ENCODE measurements around the gene NUDT17.

NUDT17 gene

GRCh38 chr1:145805057-145805456, 40.4 kb upstream of the NUDT17 start:
- TF ChIP-seq SIN3A (IDR thresholded peaks at IDR 0.05; ENCODE audit: borderline replicate concordance, insufficient read depth, low read length), result no peak
- TF ChIP-seq REST (IDR thresholded peaks at IDR 0.05; ENCODE audit: insufficient read depth in 1 of 2, low read depth in 2 of 2, low read length in 2 of 2), result no peak
- no peak for TF ChIP-seq FOXP2 (optimal IDR thresholded peaks at IDR 0.05; ENCODE audit: borderline replicate concordance, extremely low read depth, extremely low read length, insufficient read depth)
- no peak for TF ChIP-seq TAF1 (IDR thresholded peaks at IDR 0.05; ENCODE audit: borderline replicate concordance, insufficient read depth, low read length)
- TF ChIP-seq POLR2AphosphoS5 (IDR thresholded peaks at IDR 0.05; ENCODE audit: low read depth, low read length), result no peak

GRCh38 chr1:145806408-145806807, 39.0 kb upstream of the NUDT17 start:
- TF ChIP-seq TAF1 (IDR thresholded peaks at IDR 0.05; ENCODE audit: borderline replicate concordance, insufficient read depth, low read length), result no peak
- TF ChIP-seq SIN3A (IDR thresholded peaks at IDR 0.05; ENCODE audit: borderline replicate concordance, insufficient read depth, low read length), result no peak
- TF ChIP-seq FOXP2 (optimal IDR thresholded peaks at IDR 0.05; ENCODE audit: borderline replicate concordance, extremely low read depth, extremely low read length, insufficient read depth), result no peak
- no peak for TF ChIP-seq REST (IDR thresholded peaks at IDR 0.05; ENCODE audit: insufficient read depth in 1 of 2, low read depth in 2 of 2, low read length in 2 of 2)
- no peak for TF ChIP-seq POLR2AphosphoS5 (IDR thresholded peaks at IDR 0.05; ENCODE audit: low read depth, low read length)

- TF ChIP-seq POLR2AphosphoS5 (IDR thresholded peaks at IDR 0.05; ENCODE audit: low read depth, low read length) (no peak), REST (IDR thresholded peaks at IDR 0.05; ENCODE audit: insufficient read depth in 1 of 2, low read depth in 2 of 2, low read length in 2 of 2) (no peak), TAF1 (IDR thresholded peaks at IDR 0.05; ENCODE audit: borderline replicate concordance, insufficient read depth, low read length) (no peak), SIN3A (IDR thresholded peaks at IDR 0.05; ENCODE audit: borderline replicate concordance, insufficient read depth, low read length) (no peak), FOXP2 (optimal IDR thresholded peaks at IDR 0.05; ENCODE audit: borderline replicate concordance, extremely low read depth, extremely low read length, insufficient read depth) (no peak)
Measured at GRCh38 chr1:145806844-145807243, 38.6 kb upstream of the NUDT17 start.

DNA sequence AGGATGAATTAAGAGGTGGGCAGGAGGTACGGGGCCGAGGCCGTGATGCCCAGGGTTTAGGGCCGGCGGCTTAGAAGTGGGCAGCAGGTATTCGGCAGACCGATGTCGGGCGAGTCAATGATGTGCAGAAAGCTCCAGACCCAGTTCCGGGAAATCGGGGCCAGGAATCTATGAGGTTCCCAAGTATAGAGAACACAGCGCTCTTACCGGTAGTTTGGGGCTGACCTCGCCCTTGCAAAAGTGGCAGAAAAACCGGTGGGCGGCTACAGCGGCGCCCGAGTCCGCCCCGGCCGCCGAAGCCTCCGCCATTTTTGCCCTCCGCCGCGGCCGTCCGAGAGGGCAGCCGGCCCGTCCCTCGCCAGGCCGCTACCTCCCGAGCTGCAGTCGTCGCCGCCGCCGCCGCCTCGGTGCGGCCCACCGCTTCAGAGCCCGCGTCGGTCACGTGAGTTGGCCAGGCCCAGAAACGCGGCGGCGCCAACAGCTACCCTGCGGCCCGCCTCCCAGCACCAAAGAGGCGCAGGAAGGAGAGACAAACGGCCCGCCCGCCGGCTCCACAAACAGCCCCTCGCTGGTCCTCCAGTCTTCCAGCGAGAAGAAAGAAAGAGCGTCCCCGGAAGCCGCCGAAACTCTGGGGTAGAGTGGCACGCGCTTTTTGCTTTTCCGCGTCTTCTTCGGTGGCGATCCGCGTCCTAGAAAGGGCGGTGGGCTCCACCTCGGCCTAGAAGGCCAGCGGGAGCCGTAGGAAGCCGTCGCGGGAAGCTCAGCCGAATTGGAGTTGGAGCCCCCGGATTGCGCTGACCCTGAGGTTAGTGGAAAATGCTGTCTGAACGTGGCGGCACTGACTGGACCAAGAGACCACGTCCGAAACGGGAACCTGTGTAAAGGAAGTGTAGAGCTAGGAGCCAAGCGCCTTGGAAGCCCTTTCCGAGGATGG, 21.6 kb upstream of the NUDT17 start, which contains the start of the genes POLR3C and RNF115:
POLR3C (plus strand) TSS at position 636 of the 934 bp plus-strand sequence. CDS start 1,577 bp downstream, outside the sequence.
RNF115 (minus strand) TSS at position 531 of the 934 bp plus-strand sequence; CDS start at position 309, 222 bp downstream.
- TF ChIP-seq POLR2AphosphoS5 (IDR thresholded peaks at IDR 0.05; ENCODE audit: low read depth, low read length), result peak; percentile 86
- 0 out of 4 replicates have a peak, but pooled peaks of 1 of the 2 experiments have one; percentile 41 for TF ChIP-seq REST (IDR thresholded peaks at IDR 0.05; ENCODE audit: insufficient read depth in 1 of 2, low read depth in 2 of 2, low read length in 2 of 2)
- peak; percentile 83 for TF ChIP-seq FOXP2 (optimal IDR thresholded peaks at IDR 0.05; ENCODE audit: borderline replicate concordance, extremely low read depth, extremely low read length, insufficient read depth)
- peak; percentile 83; the same call in 1 of the 2 replicates for TF ChIP-seq SIN3A (IDR thresholded peaks at IDR 0.05; ENCODE audit: borderline replicate concordance, insufficient read depth, low read length)
- peak; percentile 96 for TF ChIP-seq TAF1 (IDR thresholded peaks at IDR 0.05; ENCODE audit: borderline replicate concordance, insufficient read depth, low read length)
